Measurements from ENCODE around the gene SUMF1.

Gene SUMF1

DNA sequence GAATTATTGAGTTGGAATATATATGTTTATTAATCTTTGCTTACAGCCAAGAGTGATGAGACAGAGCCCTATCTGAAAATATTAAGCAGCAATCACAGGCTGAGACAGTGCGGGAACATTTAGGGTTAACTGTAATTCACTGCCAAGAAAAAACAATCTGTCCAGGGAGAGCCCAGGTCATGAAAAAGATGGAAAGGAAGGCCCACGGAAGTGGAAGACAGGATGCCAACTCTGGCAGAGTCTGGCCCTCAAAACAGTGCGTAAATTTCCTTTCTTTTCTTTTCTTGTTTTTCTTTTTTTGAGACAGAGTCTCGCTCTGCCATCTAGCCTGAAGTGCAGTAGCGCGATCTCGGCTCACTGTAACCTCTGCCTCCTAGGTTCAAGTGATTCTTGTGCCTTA, 67.6 kb downstream of the SUMF1 start:
- no peaks in the 10 kb centered on the region for H3K79me2 ChIP-seq (ENCODE audit: insufficient read depth, low read length)
- H2AFZ ChIP-seq (ENCODE audit: low read length) = no peak overlapping the region
- H3K4me2 ChIP-seq (ENCODE audit: low read depth, low read length, poor library complexity, severe bottlenecking) = no peak overlapping the region
- H3K36me3 ChIP-seq (ENCODE audit: insufficient read depth, low read length) = no peaks in the 10 kb centered on the region
- H3K9me2 ChIP-seq (replicated peaks; ENCODE audit: low read depth, low read length) = no peaks in the 10 kb centered on the region
- H3K9ac ChIP-seq (ENCODE audit: low read depth, low read length, poor library complexity, severe bottlenecking) = no peak overlapping the region
- H4K20me1 ChIP-seq (ENCODE audit: insufficient read depth, low read length, poor library complexity, severe bottlenecking) = no peaks in the 10 kb centered on the region
- H3K4me1 ChIP-seq (ENCODE audit: insufficient read depth, low read length, poor library complexity, severe bottlenecking) = peaks cover 52% of the 10 kb centered on the region
- no peak overlapping the region for H3K4me3 ChIP-seq (ENCODE audit: low read length, poor library complexity, severe bottlenecking)
- no peaks in the 10 kb centered on the region for H3K27me3 ChIP-seq (ENCODE audit: insufficient read depth, low read length, poor library complexity, severe bottlenecking)
- H3K9me3 ChIP-seq (ENCODE audit: insufficient read depth, low read depth, low read length) = no peaks in the 10 kb centered on the region
- TF ChIP-seq, protein P1, sequence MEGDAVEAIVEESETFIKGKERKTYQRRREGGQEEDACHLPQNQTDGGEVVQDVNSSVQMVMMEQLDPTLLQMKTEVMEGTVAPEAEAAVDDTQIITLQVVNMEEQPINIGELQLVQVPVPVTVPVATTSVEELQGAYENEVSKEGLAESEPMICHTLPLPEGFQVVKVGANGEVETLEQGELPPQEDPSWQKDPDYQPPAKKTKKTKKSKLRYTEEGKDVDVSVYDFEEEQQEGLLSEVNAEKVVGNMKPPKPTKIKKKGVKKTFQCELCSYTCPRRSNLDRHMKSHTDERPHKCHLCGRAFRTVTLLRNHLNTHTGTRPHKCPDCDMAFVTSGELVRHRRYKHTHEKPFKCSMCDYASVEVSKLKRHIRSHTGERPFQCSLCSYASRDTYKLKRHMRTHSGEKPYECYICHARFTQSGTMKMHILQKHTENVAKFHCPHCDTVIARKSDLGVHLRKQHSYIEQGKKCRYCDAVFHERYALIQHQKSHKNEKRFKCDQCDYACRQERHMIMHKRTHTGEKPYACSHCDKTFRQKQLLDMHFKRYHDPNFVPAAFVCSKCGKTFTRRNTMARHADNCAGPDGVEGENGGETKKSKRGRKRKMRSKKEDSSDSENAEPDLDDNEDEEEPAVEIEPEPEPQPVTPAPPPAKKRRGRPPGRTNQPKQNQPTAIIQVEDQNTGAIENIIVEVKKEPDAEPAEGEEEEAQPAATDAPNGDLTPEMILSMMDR (conservative IDR thresholded peaks at IDR 0.05; ENCODE audit: low read length) = no peak
- TF ChIP-seq EZH2phosphoT487 (IDR thresholded peaks at IDR 0.05; ENCODE audit: borderline replicate concordance) = no peak
- H3F3A ChIP-seq (ENCODE audit: low read depth) = 0 out of 2 replicates have a peak, but pooled peaks cover 3% of the 10 kb centered on the region

DNA sequence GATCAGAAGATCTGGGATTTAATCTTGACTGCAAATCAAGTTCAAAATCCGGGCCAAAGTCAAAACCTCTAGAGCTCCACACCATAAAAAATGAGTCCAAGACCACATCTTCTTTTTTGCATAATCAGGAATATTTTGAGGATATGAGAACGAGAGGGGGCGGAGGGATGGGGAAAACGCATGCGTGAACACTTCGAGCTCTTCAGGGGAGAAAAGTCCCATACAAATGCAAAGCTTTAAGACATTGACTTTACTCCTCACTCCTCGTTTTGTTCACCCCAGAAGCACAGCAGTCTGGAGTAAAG, 68.2 kb downstream of the SUMF1 start:
- no peak overlapping the region for H3K4me2 ChIP-seq (ENCODE audit: low read depth, low read length, poor library complexity, severe bottlenecking)
- H3K9me3 ChIP-seq (ENCODE audit: insufficient read depth, low read depth, low read length) = no peaks in the 10 kb centered on the region
- H4K20me1 ChIP-seq (ENCODE audit: insufficient read depth, low read length, poor library complexity, severe bottlenecking) = no peaks in the 10 kb centered on the region
- no peak overlapping the region for H3K9ac ChIP-seq (ENCODE audit: low read depth, low read length, poor library complexity, severe bottlenecking)
- H3K4me3 ChIP-seq (ENCODE audit: low read length, poor library complexity, severe bottlenecking) = no peak overlapping the region
- no peak overlapping the region for H2AFZ ChIP-seq (ENCODE audit: low read length)
- peaks cover 56% of the 10 kb centered on the region for H3K4me1 ChIP-seq (ENCODE audit: insufficient read depth, low read length, poor library complexity, severe bottlenecking)
- H3K36me3 ChIP-seq (ENCODE audit: insufficient read depth, low read length) = no peaks in the 10 kb centered on the region
- no peak for TF ChIP-seq EZH2phosphoT487 (IDR thresholded peaks at IDR 0.05; ENCODE audit: borderline replicate concordance)
- TF ChIP-seq, protein P1 (conservative IDR thresholded peaks at IDR 0.05; ENCODE audit: low read length) = no peak
- H3F3A ChIP-seq (ENCODE audit: low read depth) = 0 out of 2 replicates have a peak, but pooled peaks cover 3% of the 10 kb centered on the region
- H3K9me2 ChIP-seq (replicated peaks; ENCODE audit: low read depth, low read length) = no peaks in the 10 kb centered on the region
- H3K79me2 ChIP-seq (ENCODE audit: insufficient read depth, low read length) = no peaks in the 10 kb centered on the region
- H3K27me3 ChIP-seq (ENCODE audit: insufficient read depth, low read length, poor library complexity, severe bottlenecking) = no peaks in the 10 kb centered on the region

DNA sequence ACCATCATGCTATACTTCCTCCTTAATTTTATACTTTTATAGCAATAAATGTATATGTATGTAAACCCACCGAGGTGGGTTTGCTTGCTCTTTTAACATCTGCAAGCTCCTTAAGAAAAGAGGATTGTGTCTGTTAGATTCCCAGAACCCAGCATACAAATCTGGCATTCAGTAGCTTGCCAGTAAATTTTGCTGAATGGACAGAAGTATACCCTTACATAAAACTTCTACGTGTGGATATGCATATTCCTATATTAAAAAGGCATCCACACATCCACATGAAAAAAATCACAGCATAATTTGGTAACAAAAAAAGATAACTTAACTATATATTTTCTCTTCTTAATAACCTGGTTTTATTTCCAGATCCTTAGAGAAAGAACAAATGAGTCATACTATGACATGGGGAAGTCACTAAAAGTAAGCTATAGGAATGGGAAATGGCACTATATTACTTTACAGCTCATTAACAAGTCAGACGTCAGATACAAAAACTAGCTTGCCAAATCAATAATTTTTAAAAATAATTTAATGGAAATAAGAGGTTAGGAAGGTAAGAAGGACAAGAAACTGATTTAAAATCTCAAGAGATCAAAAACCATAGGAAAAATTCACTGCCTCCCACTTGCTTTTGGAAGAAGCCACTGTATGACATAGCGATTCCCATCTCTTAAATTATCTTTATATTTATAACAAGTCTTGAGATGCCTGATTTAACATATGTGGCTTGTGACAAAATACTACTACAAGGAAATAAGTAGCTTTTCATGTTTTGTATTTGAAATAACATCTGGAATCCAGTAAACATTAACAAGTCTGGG, 68.7 kb downstream of the SUMF1 start:
- H3K27me3 ChIP-seq (ENCODE audit: insufficient read depth, low read length, poor library complexity, severe bottlenecking) = no peaks in the 10 kb centered on the region
- no peak overlapping the region for H3K4me3 ChIP-seq (ENCODE audit: low read length, poor library complexity, severe bottlenecking)
- no peak for TF ChIP-seq EZH2phosphoT487 (IDR thresholded peaks at IDR 0.05; ENCODE audit: borderline replicate concordance)
- TF ChIP-seq, protein P1 (conservative IDR thresholded peaks at IDR 0.05; ENCODE audit: low read length) = no peak
- no peaks in the 10 kb centered on the region for H3K9me2 ChIP-seq (replicated peaks; ENCODE audit: low read depth, low read length)
- no peak overlapping the region for H3K4me2 ChIP-seq (ENCODE audit: low read depth, low read length, poor library complexity, severe bottlenecking)
- 0 out of 2 replicates have a peak, but pooled peaks cover 3% of the 10 kb centered on the region for H3F3A ChIP-seq (ENCODE audit: low read depth)
- no peaks in the 10 kb centered on the region for H3K36me3 ChIP-seq (ENCODE audit: insufficient read depth, low read length)
- no peaks in the 10 kb centered on the region for H3K79me2 ChIP-seq (ENCODE audit: insufficient read depth, low read length)
- peaks cover 57% of the 10 kb centered on the region for H3K4me1 ChIP-seq (ENCODE audit: insufficient read depth, low read length, poor library complexity, severe bottlenecking)
- no peak overlapping the region for H2AFZ ChIP-seq (ENCODE audit: low read length)
- no peaks in the 10 kb centered on the region for H4K20me1 ChIP-seq (ENCODE audit: insufficient read depth, low read length, poor library complexity, severe bottlenecking)
- peak overlapping the region; percentile 35 for H3K9ac ChIP-seq (ENCODE audit: low read depth, low read length, poor library complexity, severe bottlenecking)
- H3K9me3 ChIP-seq (ENCODE audit: insufficient read depth, low read depth, low read length) = no peaks in the 10 kb centered on the region
